Uterus (tissue), 4 donors: Measurements from ENCODE around the gene CERS6. TPM values are rescaled to one million over a fixed set of nuclear protein-coding genes. Genes with fewer than 3 reads are reported as not detected.
A peak's percentile ranks its signal among the peaks of the same experiment; 100 is the strongest.

Experiments
- DNase-seq, 2 donors: peaks; one replicate each; pipeline ENCODE4 v3.0.0-alpha.2; 2019 to 2020
- H3K27ac ChIP-seq, 2 donors: fragments of 200-600 bp; sonication (generic); 1 replicate in 1 of 2; 2 replicates in 1 of 2; pipeline ENCODE4 v1.5.1; 2016 to 2018
- H3K27me3 ChIP-seq, 2 donors: fragments of 200-600 bp; sonication (generic); one replicate each; pipeline ENCODE4 v1.5.1; 2018 to 2019; ENCODE audit warnings: control low read depth in 1 of 2
- H3K36me3 ChIP-seq, 2 donors: fragments of 200-600 bp; sonication (generic); one replicate each; pipeline ENCODE4 v1.5.1; 2019; ENCODE audit warnings: control low read depth in 1 of 2
- H3K4me1 ChIP-seq, 2 donors: fragments of 200-600 bp; sonication (generic); one replicate each; pipeline ENCODE4 v1.5.1; 2018 to 2019; ENCODE audit warnings: control low read depth in 1 of 2
- H3K4me3 ChIP-seq, 2 donors: fragments of 200-600 bp; sonication (generic); 1 replicate in 1 of 2; 2 replicates in 1 of 2; pipeline ENCODE4 v1.5.1; 2018 to 2019; ENCODE audit warnings: mild to moderate bottlenecking in 1 of 2
- H3K9me3 ChIP-seq, 2 donors: fragments of 200-600 bp; sonication (generic); one replicate each; pipeline ENCODE4 v1.5.1; 2019; ENCODE audit warnings: control low read depth in 1 of 2
- CTCF ChIP-seq, 4 experiments: fragments of 200-600 bp in 2 of 4; fragments of 450-650 bp in 2 of 4; sonication (generic) in 2 of 4; IDR thresholded peaks; one replicate each; pipeline ENCODE4 v1.5.1; 2016 to 2019; ENCODE audit warnings: antibody characterized with exemption in 4 of 4, mild to moderate bottlenecking in 2 of 4, moderate library complexity in 1 of 4
- POLR2A ChIP-seq, 2 donors: fragments of 450-650 bp; IDR thresholded peaks; one replicate each; pipeline ENCODE4 v1.6.1; 2016; ENCODE audit warnings: antibody characterized with exemption in 2 of 2, mild to moderate bottlenecking in 1 of 2, moderate library complexity in 1 of 2
- intact Hi-C: fragments of 100-400 bp; cut with DNase I; formaldehyde crosslinking; loops from one replicate; pipeline ENCODE4 v1.15.1; 2023; ENCODE audit warnings: low total_unique reads
- total RNA-seq, 4 donors: library from RNA; depleted of rRNA in 3 of 4; stranded (reverse); fragments of >200 nt in 3 of 4; gene quantifications; one replicate each; pipeline versions ENCODE4 v1.1.0 to v1.2.4, GENCODE V29; 2014 to 2023
- donor health status: DM: yes; HTN: yes; CAD: no.

Gene CERS6
- total RNA-seq, 4 donors from 2014 or later, result 20.0 to 47.2 (median 26.6) TPM

- intact Hi-C loops, result no loop called here
- DNase-seq, result no peak
- no peaks in the 10 kb centered on the region for H3K4me1 ChIP-seq
- H3K27me3 ChIP-seq, result no peaks in the 10 kb centered on the region
- H3K36me3 ChIP-seq, result no peaks in the 10 kb centered on the region
- no peaks in the 10 kb centered on the region for H3K9me3 ChIP-seq
- H3K4me3 ChIP-seq, result no peak overlapping the region
- H3K27ac ChIP-seq, result no peak overlapping the region
- TF ChIP-seq CTCF (IDR thresholded peaks at IDR 0.05), result no peak
- TF ChIP-seq POLR2A (IDR thresholded peaks at IDR 0.05), result no peak
These were observed 229.0 kb downstream of the CERS6 start for GRCh38 chr2:168684921-168685599.

GRCh38 chr2:168685600-168686451 is 229.8 kb downstream of the CERS6 start:
- Histone ChIP-seq H3K4me3 (no peak overlapping the region), H3K9me3 (no peaks in the 10 kb centered on the region), H3K36me3 (no peaks in the 10 kb centered on the region), H3K27me3 (no peaks in the 10 kb centered on the region), H3K4me1 (no peaks in the 10 kb centered on the region), H3K27ac (no peak overlapping the region)
- no peak for DNase-seq
- intact Hi-C loops, result no loop called here
- TF ChIP-seq CTCF (IDR thresholded peaks at IDR 0.05) (no peak), POLR2A (IDR thresholded peaks at IDR 0.05) (no peak)

- Histone ChIP-seq H3K27ac (no peak overlapping the region), H3K4me3 (no peak overlapping the region), H3K9me3 (no peaks in the 10 kb centered on the region), H3K36me3 (no peaks in the 10 kb centered on the region), H3K4me1 (no peaks in the 10 kb centered on the region), H3K27me3 (no peaks in the 10 kb centered on the region)
- intact Hi-C loops, result no loop called here
- TF ChIP-seq CTCF (IDR thresholded peaks at IDR 0.05), result no peak
- no peak for DNase-seq
These were observed 230.6 kb downstream of the CERS6 start for GRCh38 chr2:168686452-168687191.

- no peaks in the 10 kb centered on the region for H3K4me1 ChIP-seq
- intact Hi-C loops, result no loop called here
- no peak for DNase-seq
These were observed 231.2 kb downstream of the CERS6 start for GRCh38 chr2:168687314-168687713.

More at GRCh38 chr2:168687314-168687713, 231.2 kb downstream of the CERS6 start:
- H3K9me3 ChIP-seq, result no peaks in the 10 kb centered on the region
- H3K27ac ChIP-seq, result no peak overlapping the region
- TF ChIP-seq CTCF (IDR thresholded peaks at IDR 0.05) (peak; percentile 14 to 39 (median 22)), POLR2A (IDR thresholded peaks at IDR 0.05) (no peak)
- no peak overlapping the region for H3K4me3 ChIP-seq
- H3K27me3 ChIP-seq, result no peaks in the 10 kb centered on the region
- H3K36me3 ChIP-seq, result no peaks in the 10 kb centered on the region
